Sigmoid colon (tissue), 4 donors: ENCODE results near the gene MRPL20.

Experiments
- POLR2A ChIP-seq, 2 donors: fragments of 450-650 bp; IDR thresholded peaks; one replicate each; pipeline ENCODE4 v1.6.1; 2016; ENCODE audit warnings: antibody characterized with exemption in 2 of 2, mild to moderate bottlenecking in 2 of 2, moderate library complexity in 2 of 2
- POLR2AphosphoS5 ChIP-seq, 4 donors: sonication (generic); formaldehyde crosslinking; IDR thresholded peaks; one replicate each; pipeline ENCODE4 v1.6.1; 2017; ENCODE audit warnings: antibody characterized with exemption in 4 of 4
- TF ChIP-seq, protein P1 (sequence below), 4 experiments: fragments of 450-650 bp in 3 of 4; fragments of 200-600 bp in 1 of 4; IDR thresholded peaks; one replicate each; pipeline ENCODE4 v1.5.1; 2016 to 2019; ENCODE audit warnings: antibody characterized with exemption in 4 of 4, mild to moderate bottlenecking in 3 of 4, moderate library complexity in 2 of 4

DNA sequence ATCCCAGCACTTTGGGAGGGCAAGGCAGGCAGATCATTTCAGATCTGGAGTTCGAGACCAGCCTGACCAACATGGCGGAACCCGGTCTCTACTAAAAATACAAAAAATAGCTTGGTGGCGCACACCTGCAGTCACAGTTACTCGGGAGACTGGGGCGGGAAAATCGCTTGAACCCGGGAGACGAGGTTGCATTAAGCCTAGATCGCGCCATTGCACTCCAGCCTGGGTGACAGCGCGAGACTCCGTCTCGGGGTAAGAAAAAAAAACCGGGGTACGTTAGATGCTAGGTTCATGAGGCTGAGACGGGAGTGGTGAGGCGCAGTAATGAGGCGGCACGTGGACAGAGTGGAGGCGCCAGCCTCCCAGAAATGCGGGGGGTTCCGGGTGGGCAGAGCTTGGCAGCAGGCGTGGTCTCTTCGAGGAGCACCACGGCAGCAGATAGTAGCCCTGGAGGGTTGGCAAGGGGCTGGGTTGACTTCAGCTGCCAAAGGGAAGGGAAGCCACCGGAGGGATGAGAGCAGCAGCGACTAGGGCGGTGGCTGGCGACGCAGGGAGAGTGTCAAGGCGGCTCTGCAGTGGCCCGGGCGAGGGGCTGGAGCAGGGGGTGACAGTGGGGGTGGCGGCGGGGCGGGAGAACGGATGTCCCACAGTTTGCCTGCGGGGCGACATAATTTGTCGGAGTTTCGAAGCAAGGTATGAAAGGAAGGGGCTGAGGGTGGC, 832 bp downstream of the MRPL20 start:
- TF ChIP-seq POLR2AphosphoS5 (IDR thresholded peaks at IDR 0.05) (no peak), POLR2A (IDR thresholded peaks at IDR 0.05) (no peak)
- TF ChIP-seq, protein P1, sequence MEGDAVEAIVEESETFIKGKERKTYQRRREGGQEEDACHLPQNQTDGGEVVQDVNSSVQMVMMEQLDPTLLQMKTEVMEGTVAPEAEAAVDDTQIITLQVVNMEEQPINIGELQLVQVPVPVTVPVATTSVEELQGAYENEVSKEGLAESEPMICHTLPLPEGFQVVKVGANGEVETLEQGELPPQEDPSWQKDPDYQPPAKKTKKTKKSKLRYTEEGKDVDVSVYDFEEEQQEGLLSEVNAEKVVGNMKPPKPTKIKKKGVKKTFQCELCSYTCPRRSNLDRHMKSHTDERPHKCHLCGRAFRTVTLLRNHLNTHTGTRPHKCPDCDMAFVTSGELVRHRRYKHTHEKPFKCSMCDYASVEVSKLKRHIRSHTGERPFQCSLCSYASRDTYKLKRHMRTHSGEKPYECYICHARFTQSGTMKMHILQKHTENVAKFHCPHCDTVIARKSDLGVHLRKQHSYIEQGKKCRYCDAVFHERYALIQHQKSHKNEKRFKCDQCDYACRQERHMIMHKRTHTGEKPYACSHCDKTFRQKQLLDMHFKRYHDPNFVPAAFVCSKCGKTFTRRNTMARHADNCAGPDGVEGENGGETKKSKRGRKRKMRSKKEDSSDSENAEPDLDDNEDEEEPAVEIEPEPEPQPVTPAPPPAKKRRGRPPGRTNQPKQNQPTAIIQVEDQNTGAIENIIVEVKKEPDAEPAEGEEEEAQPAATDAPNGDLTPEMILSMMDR (IDR thresholded peaks at IDR 0.05) = no peak
